Kidney (tissue), 14 donors: ENCODE data around the gene DYNC1H1. TPM values are rescaled to one million over a fixed set of nuclear protein-coding genes. Genes with fewer than 3 reads are reported as not detected.

Experiments
- DNase-seq, 5 donors: peaks; one replicate each; pipeline ENCODE4 v3.0.0-alpha.2; 2013 to 2020
- FAIRE-seq: peaks from 2 replicates; lab custom pipeline; 2012; peaks lifted over from hg19 to GRCh38; lab: Jason Lieb, UNC
- H3K27ac ChIP-seq, 2 donors: one replicate each; pipeline ENCODE4 v1.7.0; 2013; ENCODE audit warnings: low read depth in 2 of 2, low read length in 2 of 2, inconsistent platforms in 1 of 2
- H3K27me3 ChIP-seq: one replicate; pipeline ENCODE4 v1.7.1; 2013; ENCODE audit warnings: low read length, inconsistent platforms; ENCODE audit not compliant: control insufficient read depth, insufficient read depth
- H3K36me3 ChIP-seq, 3 donors: one replicate each; pipeline versions ENCODE4 v1.7.0 to v1.7.1; 2013; ENCODE audit warnings: low read length in 3 of 3, control low read depth in 1 of 3, inconsistent platforms in 1 of 3; ENCODE audit not compliant: insufficient read depth in 3 of 3, control insufficient read depth in 2 of 3
- H3K4me1 ChIP-seq, 3 donors: one replicate each; pipeline versions ENCODE4 v1.7.0 to v1.7.1; 2013; ENCODE audit warnings: low read length in 3 of 3, inconsistent platforms in 1 of 3, low read depth in 1 of 3; ENCODE audit not compliant: control insufficient read depth in 2 of 3, insufficient read depth in 2 of 3
- H3K4me3 ChIP-seq, 3 donors: one replicate each; pipeline versions ENCODE4 v1.7.0 to v1.8.1; 2013; ENCODE audit warnings: low read length in 3 of 3, control low read depth in 1 of 3, inconsistent platforms in 1 of 3
- H3K9ac ChIP-seq, 3 donors: one replicate each; pipeline versions ENCODE4 v1.7.0 to v1.7.1; 2013; ENCODE audit warnings: low read length in 3 of 3, control low read depth in 1 of 3, inconsistent platforms in 1 of 3
- H3K9me3 ChIP-seq, 3 donors: one replicate each; pipeline versions ENCODE4 v1.7.0 to v1.7.1; 2013; ENCODE audit warnings: low read length in 3 of 3, control low read depth in 1 of 3, inconsistent platforms in 1 of 3; ENCODE audit not compliant: control insufficient read depth in 2 of 3, insufficient read depth in 1 of 3
- CTCF ChIP-seq: IDR thresholded peaks from 3 replicates; pipeline ENCODE4 v1.5.1; 2012; ENCODE audit warnings: mild to moderate bottlenecking, moderate library complexity, borderline replicate concordance; ENCODE audit not compliant: insufficient read depth; ENCODE audit errors: extremely low read depth
- intact Hi-C: fragments of 100-400 bp; cut with DNase I; formaldehyde crosslinking; loops from one replicate; pipeline ENCODE4 v1.11.1; 2022
- polyA plus RNA-seq: library from polyadenylated mRNA; stranded (reverse); fragments of 350-450 nt; fragmentation: Illumina TruSeq; extraction: RNeasy Lipid Tissue Mini Kit (QIAGEN cat#74804); gene quantifications from one replicate; pipeline ENCODE4 v1.2.3, GENCODE V29; 2014; ENCODE audit warnings: low read depth, low replicate concordance; ENCODE audit not compliant: insufficient read depth
- total RNA-seq: library from RNA; stranded (reverse); fragmentation: NEBNext Ultra II Directional; extraction: Animal tissue kit (Norgen Biotek cat#: 25700); gene quantifications from one replicate; pipeline ENCODE4 v1.2.1, GENCODE V29; 2021
- donor health status: control.
- donor health status: control.
- donor health status: control.
- donor health status: control.
- donor health status: control.
- donor health status: DM: yes; HTN: yes; CAD: no.
- donor health status: Normal renal cell carcinoma (clear cell type).

DYNC1H1 gene
- total and polyA plus RNA-seq, 2 donors from 2014 or later: 132 to 390 TPM

GRCh38 chr14:102078831-102079699, 114.7 kb downstream of the DYNC1H1 start:
- H3K4me1 ChIP-seq: peaks cover 0 to 8% (median 6%) of the 10 kb centered on the region in 3 donors
- FAIRE-seq: no peak
- no peak overlapping the region for H3K4me3 ChIP-seq
- peaks cover 27 to 49% (median 40%) of the 10 kb centered on the region in 3 donors for H3K36me3 ChIP-seq
- H3K9ac ChIP-seq: no peak overlapping the region
- H3K27me3 ChIP-seq: no peaks in the 10 kb centered on the region
- no peaks in the 10 kb centered on the region for H3K9me3 ChIP-seq
- no peak for DNase-seq
- no peak overlapping the region for H3K27ac ChIP-seq
- intact Hi-C loops: no loop called here
- no peak for TF ChIP-seq CTCF

- Histone ChIP-seq H3K27ac (no peak overlapping the region), H3K27me3 (no peaks in the 10 kb centered on the region), H3K9me3 (no peaks in the 10 kb centered on the region), H3K4me1 (peaks cover 0 to 9% (median 8%) of the 10 kb centered on the region in 3 donors), H3K9ac (no peak overlapping the region), H3K4me3 (no peak overlapping the region), H3K36me3 (peaks cover 32 to 55% (median 45%) of the 10 kb centered on the region in 3 donors)
- FAIRE-seq (no peak), DNase-seq (no peak)
- intact Hi-C loops: no loop called here
- no peak for TF ChIP-seq CTCF
Observed at GRCh38 chr14:102079700-102079979, 115.3 kb downstream of the DYNC1H1 start.

- Histone ChIP-seq H3K9ac (no peak overlapping the region), H3K27me3 (no peaks in the 10 kb centered on the region), H3K27ac (no peak overlapping the region), H3K4me3 (no peak overlapping the region), H3K36me3 (peaks cover 39 to 63% (median 50%) of the 10 kb centered on the region in 3 donors), H3K4me1 (peaks cover 0 to 16% (median 10%) of the 10 kb centered on the region in 3 donors), H3K9me3 (no peaks in the 10 kb centered on the region)
- FAIRE-seq: no peak
- intact Hi-C loops: no loop called here
- no peak for TF ChIP-seq CTCF
- DNase-seq: no peak
Observed at GRCh38 chr14:102080183-102081080, 116.1 kb downstream of the DYNC1H1 start.
